Caco-2 (cell line): Measurements from ENCODE around the gene INPP4B. TPM values are rescaled to one million over a fixed set of nuclear protein-coding genes. Genes with fewer than 3 reads are reported as not detected.

ENCODE experiments used
- BruUV-seq: library from RNA; stranded (reverse); fragments of 400-500 nt; replicated peaks from 2 replicates; lab custom pipeline; 2021; lab: Mats Ljungman, UMichigan
- CTCF ChIA-PET: fragments of 300-600 bp; sonication (Branson Sonifier 250); formaldehyde crosslinking; loops from one replicate; lab custom pipeline; 2022; ENCODE audit warnings: antibody characterized with exemption; lab: Charles Lee
- POLR2A ChIA-PET: fragments of 300-600 bp; sonication (Branson Sonifier 250); formaldehyde crosslinking; loops from one replicate; lab custom pipeline; 2022; ENCODE audit warnings: antibody characterized with exemption; lab: Charles Lee
- DNase-seq, 2 experiments: peaks; one replicate each; pipeline versions ENCODE4 v3.0.0 to v3.0.0-alpha.2; 2020 to 2022
- H3K27me3 ChIP-seq: replicated peaks from 2 replicates; pipeline ENCODE4 v1.6.0; 2011; ENCODE audit warnings: low read length; ENCODE audit not compliant: control insufficient read depth, insufficient read depth
- H3K36me3 ChIP-seq: 2 replicates; pipeline ENCODE4 v1.5.1; 2011; ENCODE audit warnings: low read length; ENCODE audit not compliant: control insufficient read depth, insufficient read depth
- H3K4me1 ChIP-seq: fragments of 250-450 bp; sonication (Bioruptor Pico); 2 replicates; pipeline ENCODE4 v1.5.1; 2020; ENCODE audit warnings: mild to moderate bottlenecking
- H3K4me3 ChIP-seq: 2 replicates; pipeline ENCODE4 v1.5.1; 2011; ENCODE audit warnings: low read depth, mild to moderate bottlenecking, control low read depth, low read length
- H3K9me3 ChIP-seq: fragments of 250-450 bp; sonication (Bioruptor Pico); 2 replicates; pipeline ENCODE4 v1.5.1; 2020; ENCODE audit warnings: mild to moderate bottlenecking, moderate library complexity
- H3K27ac Mint-ChIP-seq: one replicate; pipeline ENCODE4 v1.8.0; 2022; ENCODE audit warnings: mixed read lengths; ENCODE audit not compliant: unreplicated experiment
- H3K27me3 Mint-ChIP-seq: one replicate; pipeline ENCODE4 v1.8.0; 2022; ENCODE audit warnings: mixed read lengths; ENCODE audit not compliant: insufficient read depth, unreplicated experiment
- H3K36me3 Mint-ChIP-seq: one replicate; pipeline ENCODE4 v1.8.0; 2022; ENCODE audit warnings: mild to moderate bottlenecking, mixed read lengths; ENCODE audit not compliant: insufficient read depth, unreplicated experiment
- H3K4me1 Mint-ChIP-seq: one replicate; pipeline ENCODE4 v1.8.0; 2022; ENCODE audit warnings: low read depth, mixed read lengths; ENCODE audit not compliant: unreplicated experiment
- H3K4me3 Mint-ChIP-seq: one replicate; pipeline ENCODE4 v1.8.0; 2022; ENCODE audit warnings: mild to moderate bottlenecking, moderate library complexity, mixed read lengths; ENCODE audit not compliant: unreplicated experiment
- H3K9me3 Mint-ChIP-seq: one replicate; pipeline ENCODE4 v1.8.0; 2022; ENCODE audit warnings: mixed read lengths; ENCODE audit not compliant: unreplicated experiment
- CTCF ChIP-seq, 2 experiments: fragments of 200-600 bp in 1 of 2; IDR thresholded peaks; 1 replicate in 1 of 2; 2 replicates in 1 of 2; pipeline versions ENCODE4 v1.5.1 to v1.8.0; 2011 to 2022; ENCODE audit warnings: antibody characterized with exemption in 1 of 2, control low read depth in 1 of 2, inconsistent platforms in 1 of 2, low read depth in 1 of 2, low read length in 1 of 2, mild to moderate bottlenecking in 1 of 2, moderate library complexity in 1 of 2; ENCODE audit not compliant: insufficient read depth in 1 of 2, severe bottlenecking in 1 of 2, unreplicated experiment in 1 of 2
- intact Hi-C: fragments of 100-400 bp; cut with micrococcal nuclease; formaldehyde crosslinking; loops from one replicate; pipeline ENCODE4 v1.10.0; 2022; ENCODE audit not compliant: unreplicated experiment
- total RNA-seq: library from RNA; stranded (reverse); gene quantifications from 2 replicates; pipeline ENCODE4 v1.2.3, GENCODE V29; 2022

The INPP4B gene
- total RNA-seq, 1 experiment from 2014 or later: 10.3 TPM

GRCh38 chr4:142168181-142168580 lies 677.9 kb downstream of the INPP4B start:
- H3K4me3 ChIP-seq: no peak overlapping the region
- POLR2A ChIA-PET: no interaction called here
- H3K4me1 ChIP-seq: no peaks in the 10 kb centered on the region
- CTCF ChIA-PET: no interaction called here
- Mint-ChIP-seq H3K27ac (no peak overlapping the region), H3K36me3 (no peaks in the 10 kb centered on the region), H3K27me3 (no peaks in the 10 kb centered on the region), H3K9me3 (no peaks in the 10 kb centered on the region), H3K4me3 (no peak overlapping the region), H3K4me1 (no peaks in the 10 kb centered on the region)
- no peak for TF ChIP-seq CTCF (IDR thresholded peaks at IDR 0.05; ENCODE audit: insufficient read depth in 1 of 2, low read depth in 1 of 2, low read length in 1 of 2, severe bottlenecking in 1 of 2, unreplicated experiment in 1 of 2)
- intact Hi-C loops: no loop called here
- H3K27me3 ChIP-seq: no peaks in the 10 kb centered on the region
- no peak for DNase-seq
- no peaks in the 10 kb centered on the region for H3K36me3 ChIP-seq
- no peaks in the 10 kb centered on the region for H3K9me3 ChIP-seq
- no TSS peak for BruUV-seq

- no peaks in the 10 kb centered on the region for H3K36me3 Mint-ChIP-seq
- no peak overlapping the region for H3K4me3 Mint-ChIP-seq
Measured at GRCh38 chr4:142164767-142165500, 681.2 kb downstream of the INPP4B start.

GRCh38 chr4:142161086-142161485 lies 685.0 kb downstream of the INPP4B start:
- no peaks in the 10 kb centered on the region for H3K27me3 ChIP-seq
- Mint-ChIP-seq H3K27me3 (no peaks in the 10 kb centered on the region), H3K4me1 (no peaks in the 10 kb centered on the region), H3K36me3 (no peaks in the 10 kb centered on the region), H3K4me3 (no peak overlapping the region), H3K9me3 (no peaks in the 10 kb centered on the region), H3K27ac (no peak overlapping the region)
- BruUV-seq: no TSS peak
- intact Hi-C loops: no loop called here
- no peak overlapping the region for H3K4me3 ChIP-seq
- H3K9me3 ChIP-seq: no peaks in the 10 kb centered on the region
- ChIA-PET CTCF (no interaction called here), POLR2A (no interaction called here)
- DNase-seq: no peak
- TF ChIP-seq CTCF (IDR thresholded peaks at IDR 0.05; ENCODE audit: insufficient read depth in 1 of 2, low read depth in 1 of 2, low read length in 1 of 2, severe bottlenecking in 1 of 2, unreplicated experiment in 1 of 2): no peak
- H3K36me3 ChIP-seq: no peaks in the 10 kb centered on the region
- H3K4me1 ChIP-seq: no peaks in the 10 kb centered on the region

More at GRCh38 chr4:142164767-142165500, 681.2 kb downstream of the INPP4B start:
- TF ChIP-seq CTCF (IDR thresholded peaks at IDR 0.05; ENCODE audit: insufficient read depth in 1 of 2, low read depth in 1 of 2, low read length in 1 of 2, severe bottlenecking in 1 of 2, unreplicated experiment in 1 of 2): no peak
- H3K9me3 Mint-ChIP-seq: no peaks in the 10 kb centered on the region
- Histone ChIP-seq H3K9me3 (no peaks in the 10 kb centered on the region), H3K4me3 (no peak overlapping the region), H3K4me1 (no peaks in the 10 kb centered on the region), H3K27me3 (no peaks in the 10 kb centered on the region), H3K36me3 (no peaks in the 10 kb centered on the region)
- intact Hi-C loops: no loop called here
- DNase-seq: no peak
- ChIA-PET POLR2A (no interaction called here), CTCF (interaction anchor here (0.6 kb wide), 1 partner anchor 523 kb away, joined by 3 read pairs; no protein-coding TSS in a partner anchor)
- H3K27me3 Mint-ChIP-seq: no peaks in the 10 kb centered on the region
- no TSS peak for BruUV-seq
- H3K27ac Mint-ChIP-seq: no peak overlapping the region
- H3K4me1 Mint-ChIP-seq: no peaks in the 10 kb centered on the region
